T-cell (primary cell): ENCODE measurements around the gene TMEM218. TPM values are rescaled to one million over a fixed set of nuclear protein-coding genes. Genes with fewer than 3 reads are reported as not detected.
A peak's percentile ranks its signal among the peaks of the same experiment; 100 is the strongest.

Experiments used
- ATAC-seq, 4 experiments: fragments of 200-7000 bp in 3 of 4; fragments of 150-1000 bp in 1 of 4; cut with Tn5 transposase; replicated peaks in 1 of 4; 1 replicate in 3 of 4; 2 replicates in 1 of 4; pipeline ENCODE4 v1.10.0; 2021; ENCODE audit warnings: moderate library complexity in 3 of 4, mild to moderate bottlenecking in 2 of 4, moderate number of reproducible peaks in 1 of 4
- CTCF ChIA-PET, 2 donors: fragments of 300-600 bp; sonication (Branson Sonifier 250); formaldehyde crosslinking; loops; one replicate each; lab custom pipeline; 2022; ENCODE audit warnings: antibody characterized with exemption in 2 of 2; lab: Charles Lee
- POLR2A ChIA-PET, 2 donors: fragments of 300-600 bp; sonication (Branson Sonifier 250); formaldehyde crosslinking; loops; one replicate each; lab custom pipeline; 2022; ENCODE audit warnings: antibody characterized with exemption in 2 of 2; lab: Charles Lee
- DNase-seq, 35 experiments: peaks; one replicate each; pipeline versions ENCODE4 v3.0.0 to v3.0.0-alpha.2; 2013 to 2023
- H3K27ac ChIP-seq: one replicate; pipeline ENCODE4 v1.5.1; 2013; ENCODE audit warnings: low read length
- H3K27me3 ChIP-seq, 2 experiments: replicated peaks in 1 of 2; 1 replicate in 1 of 2; 2 replicates in 1 of 2; pipeline versions ENCODE4 v1.6.1 to v1.7.0; 2013; ENCODE audit warnings: low read length in 1 of 2, mixed read lengths in 1 of 2; ENCODE audit not compliant: control insufficient read depth in 2 of 2, insufficient read depth in 2 of 2; ENCODE audit errors: extremely low read depth in 1 of 2
- H3K36me3 ChIP-seq, 2 donors: 1 replicate in 1 of 2; 2 replicates in 1 of 2; pipeline versions ENCODE4 v1.6.1 to v1.7.0; 2013; ENCODE audit warnings: low read length in 1 of 2; ENCODE audit not compliant: control insufficient read depth in 2 of 2, insufficient read depth in 1 of 2; ENCODE audit errors: extremely low read depth in 1 of 2
- H3K4me1 ChIP-seq, 2 experiments: 1 replicate in 1 of 2; 2 replicates in 1 of 2; pipeline versions ENCODE4 v1.6.1 to v1.7.0; 2013; ENCODE audit warnings: low read length in 2 of 2, mixed read lengths in 1 of 2; ENCODE audit not compliant: insufficient read depth in 2 of 2, control insufficient read depth in 1 of 2; ENCODE audit errors: extremely low read depth in 1 of 2
- H3K4me3 ChIP-seq, 2 donors: 1 replicate in 1 of 2; 2 replicates in 1 of 2; pipeline versions ENCODE4 v1.5.1 to v1.7.0; 2013; ENCODE audit warnings: mild to moderate bottlenecking in 2 of 2, low read length in 1 of 2, moderate library complexity in 1 of 2; ENCODE audit not compliant: control insufficient read depth in 1 of 2; ENCODE audit errors: extremely low read depth in 1 of 2
- H3K9me3 ChIP-seq: 2 replicates; pipeline ENCODE4 v1.7.0; 2013
- H3K27ac Mint-ChIP-seq, 2 donors: one replicate each; pipeline ENCODE4 v1.8.0; 2020 to 2021; ENCODE audit warnings: mild to moderate bottlenecking in 2 of 2, mixed read lengths in 2 of 2
- H3K27me3 Mint-ChIP-seq, 2 donors: one replicate each; pipeline ENCODE4 v1.8.0; 2021 to 2022; ENCODE audit warnings: mixed read lengths in 2 of 2
- H3K36me3 Mint-ChIP-seq: one replicate; pipeline ENCODE4 v1.8.0; 2021; ENCODE audit warnings: mixed read lengths
- H3K4me1 Mint-ChIP-seq, 3 donors: one replicate each; pipeline ENCODE4 v1.8.0; 2020 to 2022; ENCODE audit warnings: mixed read lengths in 3 of 3, mild to moderate bottlenecking in 1 of 3
- H3K4me3 Mint-ChIP-seq, 3 donors: one replicate each; pipeline ENCODE4 v1.8.0; 2020 to 2022; ENCODE audit warnings: mild to moderate bottlenecking in 3 of 3, mixed read lengths in 3 of 3, moderate library complexity in 3 of 3
- H3K9me3 Mint-ChIP-seq, 3 donors: one replicate each; pipeline ENCODE4 v1.8.0; 2020 to 2022; ENCODE audit warnings: mixed read lengths in 3 of 3
- WGBS: methylation state at CpG from one replicate; pipeline ENCODE4 v1.1.5; 2013; ENCODE audit warnings: missing lambda C conversion rate; ENCODE audit not compliant: insufficient coverage; 5-methylcytosine and 5-hydroxymethylcytosine counted together
- total RNA-seq, 35 experiments: library from RNA in 6 of 35; stranded (reverse) in 6 of 35; fragments of 120-200 nt in 1 of 35; gene quantifications; one replicate each; pipeline versions ENCODE4 v1.2.1 to v1.2.4 and lab custom pipeline; 2013 to 2026

Gene TMEM218
- total RNA-seq (10 to 100 TPM; 10.3 to 18.9 (median 14.8) TPM), total RNA-seq (lab: John Stamatoyannopoulos, UW) (3.1 to 24.8 (median 12.0) reads per million in 29 experiments)
- total RNA-seq (2013): 24.5 TPM

GRCh38 chr11:125111343-125112207, at the start of gene TMEM218:
Gene TMEM218 (minus strand): TSS chr11:125111626. CDS start chr11:125102241, 9,385 bp downstream.
- Histone ChIP-seq H3K27me3 (no peaks in the 10 kb centered on the region), H3K4me1 (peaks cover 6 to 14% of the 10 kb centered on the region in 2 experiments), H3K36me3 (no peaks in the 10 kb centered on the region), H3K9me3 (no peaks in the 10 kb centered on the region), H3K27ac (peak within 1 kb of the TSS; percentile 67), H3K4me3 (peak within 1 kb of the TSS; percentile 83 to 89)
- no peaks in the 10 kb centered on the region for H3K36me3 Mint-ChIP-seq
- ATAC-seq: peak; percentile 95 to 97 (median 96)
- peaks cover 0 to 7% (median 0%) of the 10 kb centered on the region in 3 donors for H3K9me3 Mint-ChIP-seq
- H3K27ac Mint-ChIP-seq: peak within 1 kb of the TSS; percentile 89 to 94
- H3K27me3 Mint-ChIP-seq: no peaks in the 10 kb centered on the region
- 0% methylated on average over 31 of the region's 49 CpGs for WGBS
- peak; percentile 85 to 98 (median 92) for DNase-seq
- H3K4me3 Mint-ChIP-seq: peak within 1 kb of the TSS; percentile 94 to 97 (median 96)
- CTCF ChIA-PET: interaction anchor here (0.5 to 3.5 kb wide), 10 partner anchors 13 to 235 kb away, joined by 3 to 24 read pairs (median 3); partner anchors contain the start of gene CCDC15 (in 1 of the 2)
- H3K4me1 Mint-ChIP-seq: peaks cover 19 to 29% (median 26%) of the 10 kb centered on the region in 3 donors
- POLR2A ChIA-PET: interaction anchor here (0.7 to 2.3 kb wide), 3 partner anchors 157 to 489 kb away, joined by 4 to 8 read pairs (median 4); partner anchors contain the start of genes CCDC15 (in 1 of the 2) and TBRG1 (in 1 of the 2)

- Histone ChIP-seq H3K27me3 (peaks cover 12 to 32% of the 10 kb centered on the region in 2 experiments), H3K27ac (no peak overlapping the region), H3K36me3 (no peaks in the 10 kb centered on the region), H3K4me3 (no peak overlapping the region), H3K4me1 (no peaks in the 10 kb centered on the region), H3K9me3 (no peaks in the 10 kb centered on the region)
- WGBS: 88% methylated on average over 7 of the region's 10 CpGs
- Mint-ChIP-seq H3K9me3 (no peaks in the 10 kb centered on the region), H3K36me3 (no peaks in the 10 kb centered on the region), H3K4me1 (no peaks in the 10 kb centered on the region), H3K4me3 (no peak overlapping the region), H3K27me3 (peaks cover 44 to 49% of the 10 kb centered on the region in 2 donors), H3K27ac (no peak overlapping the region)
- DNase-seq: no peak
- no peak for ATAC-seq
- CTCF ChIA-PET: no interaction called here
- POLR2A ChIA-PET: no interaction called here
Observed at GRCh38 chr11:125157953-125158680, 46.7 kb upstream of the TMEM218 start.

GRCh38 chr11:125157118-125157733, 45.8 kb upstream of the TMEM218 start:
- H3K4me3 Mint-ChIP-seq: no peak overlapping the region
- POLR2A ChIA-PET: no interaction called here

GRCh38 chr11:125156346-125157117, 45.1 kb upstream of the TMEM218 start:
- ATAC-seq (no peak), DNase-seq (no peak)
- H3K4me1 Mint-ChIP-seq: no peaks in the 10 kb centered on the region
- H3K36me3 ChIP-seq: no peaks in the 10 kb centered on the region
- peaks cover 7 to 43% of the 10 kb centered on the region in 2 experiments for H3K27me3 ChIP-seq
- ChIA-PET POLR2A (no interaction called here), CTCF (no interaction called here)
- H3K4me1 ChIP-seq: no peaks in the 10 kb centered on the region
- H3K27me3 Mint-ChIP-seq: peaks cover 39 to 55% of the 10 kb centered on the region in 2 donors
- H3K4me3 ChIP-seq: no peak overlapping the region
- WGBS: 87% methylated on average over 4 of the region's 8 CpGs
- no peak overlapping the region for H3K4me3 Mint-ChIP-seq
- no peak overlapping the region for H3K27ac Mint-ChIP-seq
- no peak overlapping the region for H3K27ac ChIP-seq
- H3K36me3 Mint-ChIP-seq: no peaks in the 10 kb centered on the region
- H3K9me3 ChIP-seq: no peaks in the 10 kb centered on the region
- no peaks in the 10 kb centered on the region for H3K9me3 Mint-ChIP-seq

More at GRCh38 chr11:125157118-125157733, 45.8 kb upstream of the TMEM218 start:
- Histone ChIP-seq H3K36me3 (no peaks in the 10 kb centered on the region), H3K4me1 (no peaks in the 10 kb centered on the region), H3K27me3 (peaks cover 9 to 36% of the 10 kb centered on the region in 2 experiments), H3K27ac (no peak overlapping the region), H3K9me3 (no peaks in the 10 kb centered on the region), H3K4me3 (no peak overlapping the region)
- Mint-ChIP-seq H3K4me1 (no peaks in the 10 kb centered on the region), H3K27ac (no peak overlapping the region), H3K9me3 (no peaks in the 10 kb centered on the region), H3K27me3 (peaks cover 40 to 55% of the 10 kb centered on the region in 2 donors), H3K36me3 (no peaks in the 10 kb centered on the region)
- no peak for ATAC-seq
- CTCF ChIA-PET: no interaction called here
- DNase-seq: no peak
- WGBS: no CpG with 5 or more reads among the region's 6 CpGs

- no peak for ATAC-seq
- H3K4me3 Mint-ChIP-seq: no peak overlapping the region
- H3K36me3 Mint-ChIP-seq: no peaks in the 10 kb centered on the region
- DNase-seq: no peak
- Histone ChIP-seq H3K4me3 (no peak overlapping the region), H3K27ac (no peak overlapping the region), H3K9me3 (no peaks in the 10 kb centered on the region), H3K4me1 (no peaks in the 10 kb centered on the region), H3K27me3 (peaks cover 7 to 43% of the 10 kb centered on the region in 2 experiments), H3K36me3 (no peaks in the 10 kb centered on the region)
- WGBS: 62% methylated on average over 2 of the region's 4 CpGs
- no peaks in the 10 kb centered on the region for H3K9me3 Mint-ChIP-seq
- peaks cover 37 to 52% of the 10 kb centered on the region in 2 donors for H3K27me3 Mint-ChIP-seq
- CTCF ChIA-PET: no interaction called here
- no peak overlapping the region for H3K27ac Mint-ChIP-seq
- no peaks in the 10 kb centered on the region for H3K4me1 Mint-ChIP-seq
- POLR2A ChIA-PET: no interaction called here
Observed at GRCh38 chr11:125155767-125156166, 44.3 kb upstream of the TMEM218 start.
